HepG2 (cell line): Measurements from ENCODE around the gene DDX20. TPM values are rescaled to one million over a fixed set of nuclear protein-coding genes. Genes with fewer than 3 reads are reported as not detected.

Experiments
- ATAC-seq: fragments of 200-7000 bp; cut with Tn5 transposase; 3 replicates; pipeline ENCODE4 v1.9.1; 2020; ENCODE audit warnings: mild to moderate bottlenecking, moderate library complexity
- BruUV-seq: library from RNA; stranded (reverse); fragments of 400-500 nt; replicated peaks from 2 replicates; lab custom pipeline; 2021; lab: Mats Ljungman, UMichigan
- CTCF ChIA-PET: fragments of 300-600 bp; formaldehyde crosslinking; extraction: SDS; loops from one replicate; lab custom pipeline; 2021; ENCODE audit warnings: low total read pairs, inconsistent platforms, low intra/inter-chr PET ratio; lab: Yijun Ruan, JAX
- POLR2A ChIA-PET: fragments of 350-600 bp; sonication (Branson Sonifier 250); formaldehyde crosslinking; loops from one replicate; lab custom pipeline; 2020; ENCODE audit warnings: antibody characterized with exemption, inconsistent platforms; lab: Yijun Ruan, JAX
- DNase-seq: peaks from one replicate; pipeline ENCODE4 v3.0.0-alpha.2; 2015; ENCODE audit warnings: low spot score
- FAIRE-seq: peaks from 3 replicates; lab custom pipeline; 2011; peaks lifted over from hg19 to GRCh38; lab: Jason Lieb, UNC
- H2AFZ ChIP-seq: one replicate; pipeline ENCODE4 v1.6.1; 2011; ENCODE audit warnings: low read length, inconsistent platforms
- H3K27ac ChIP-seq: fragments of 300-600 bp; 3 replicates; pipeline ENCODE4 v1.8.0; 2011; ENCODE audit warnings: mixed run types, mild to moderate bottlenecking, mixed read lengths, low read length, inconsistent platforms; ENCODE audit not compliant: insufficient read depth; ENCODE audit errors: extremely low read length
- H3K27me3 ChIP-seq, 2 experiments: fragments of 200-600 bp in 1 of 2; 2 replicates in 1 of 2; 3 replicates in 1 of 2; pipeline versions ENCODE4 v1.6.0 to v1.8.0; 2011; ENCODE audit warnings: low read length in 2 of 2, mild to moderate bottlenecking in 2 of 2, moderate library complexity in 2 of 2, inconsistent platforms in 1 of 2; ENCODE audit not compliant: insufficient read depth in 2 of 2, control insufficient read depth in 1 of 2
- H3K36me3 ChIP-seq, 2 experiments: fragments of 200-600 bp in 1 of 2; replicated peaks in 1 of 2; 2 replicates in 1 of 2; 3 replicates in 1 of 2; pipeline versions ENCODE4 v1.5.1 to v1.8.0; 2011; ENCODE audit warnings: low read length in 2 of 2, inconsistent platforms in 1 of 2; ENCODE audit not compliant: insufficient read depth in 2 of 2, control insufficient read depth in 1 of 2
- H3K4me1 ChIP-seq: 2 replicates; pipeline ENCODE4 v1.5.1; 2012; ENCODE audit warnings: low read length, inconsistent platforms; ENCODE audit not compliant: insufficient read depth
- H3K4me2 ChIP-seq: 2 replicates; pipeline ENCODE4 v1.6.0; 2011; ENCODE audit warnings: low read depth, low read length, inconsistent platforms
- H3K4me3 ChIP-seq, 3 experiments: fragments of 200-600 bp in 1 of 3; sonication (generic), shearing (Covaris generic) in 1 of 3; replicated peaks in 1 of 3; 2 replicates each; pipeline ENCODE4 v1.5.1; 2011 to 2016; ENCODE audit warnings: low read length in 3 of 3, inconsistent platforms in 2 of 3, low read depth in 2 of 3, mild to moderate bottlenecking in 2 of 3, control low read depth in 1 of 3, mixed read lengths in 1 of 3; ENCODE audit not compliant: insufficient read depth in 1 of 3
- H3K79me2 ChIP-seq: one replicate; pipeline ENCODE4 v1.6.1; 2011; ENCODE audit warnings: low read length, inconsistent platforms; ENCODE audit not compliant: insufficient read depth
- H3K9ac ChIP-seq: 2 replicates; pipeline ENCODE4 v1.6.0; 2011; ENCODE audit warnings: mild to moderate bottlenecking, low read depth, low read length, inconsistent platforms; ENCODE audit not compliant: insufficient read depth
- H3K9me3 ChIP-seq: 2 replicates; pipeline ENCODE4 v1.5.1; 2012; ENCODE audit warnings: mild to moderate bottlenecking, low read length
- H4K20me1 ChIP-seq: 2 replicates; pipeline ENCODE4 v1.6.0; 2011; ENCODE audit warnings: inconsistent platforms, mild to moderate bottlenecking, low read length, moderate library complexity; ENCODE audit not compliant: insufficient read depth
- ELF3 ChIP-seq: IDR thresholded peaks from 2 replicates; pipeline ENCODE4 v1.6.1; 2016; ENCODE audit warnings: missing genetic modification reagents, missing compliant biosample characterization
- ETV5 ChIP-seq: IDR thresholded peaks from 2 replicates; pipeline ENCODE4 v1.6.1; 2018; ENCODE audit warnings: missing biosample characterization, missing genetic modification reagents, inconsistent platforms, borderline replicate concordance
- FOXA1 ChIP-seq, 2 experiments: fragments of 450-650 bp in 1 of 2; sonication (generic) in 1 of 2; formaldehyde crosslinking in 1 of 2; IDR thresholded peaks; 2 replicates each; pipeline versions ENCODE4 v1.4.0 to v1.6.1; 2016 to 2020; ENCODE audit warnings: missing genetic modification reagents in 1 of 2
- HNRNPLL ChIP-seq: fragments of 200-400 bp; formaldehyde crosslinking; IDR thresholded peaks from 2 replicates; pipeline ENCODE4 v1.6.1; 2017; ENCODE audit warnings: mild to moderate bottlenecking, low read depth, low read length; ENCODE audit not compliant: poor library complexity, severe bottlenecking
- IRX3 ChIP-seq: sonication (generic); formaldehyde crosslinking; IDR thresholded peaks from 2 replicates; pipeline ENCODE4 v1.8.1; 2023; ENCODE audit warnings: mild to moderate bottlenecking, low read depth, missing genetic modification reagents, borderline replicate concordance
- LCORL ChIP-seq, 2 experiments: fragments of 450-650 bp in 1 of 2; sonication (generic) in 1 of 2; formaldehyde crosslinking in 1 of 2; IDR thresholded peaks; 2 replicates each; pipeline versions ENCODE4 v1.5.0 to v1.6.1; 2017 to 2020; ENCODE audit warnings: antibody characterized with exemption in 1 of 2, missing genetic modification reagents in 1 of 2
- MLX ChIP-seq: IDR thresholded peaks from 2 replicates; pipeline ENCODE4 v1.6.1; 2016
- THAP9 ChIP-seq: sonication (generic); formaldehyde crosslinking; IDR thresholded peaks from 2 replicates; pipeline ENCODE4; 2020; ENCODE audit warnings: missing genetic modification reagents, mild to moderate bottlenecking, borderline replicate concordance
- ZBTB25 ChIP-seq: IDR thresholded peaks from 2 replicates; pipeline ENCODE4 v1.6.1; 2018; ENCODE audit warnings: missing genetic modification reagents
- ZNF430 ChIP-seq: sonication (generic); formaldehyde crosslinking; IDR thresholded peaks from 2 replicates; pipeline ENCODE4 v1.9.0; 2021; ENCODE audit warnings: mild to moderate bottlenecking, missing genetic modification reagents
- ZNF431 ChIP-seq: sonication (generic); formaldehyde crosslinking; IDR thresholded peaks from 2 replicates; pipeline ENCODE4 v1.9.0; 2022; ENCODE audit warnings: missing genetic modification reagents, low read depth, mild to moderate bottlenecking, borderline replicate concordance
- ZNF569 ChIP-seq: sonication (generic); formaldehyde crosslinking; IDR thresholded peaks from 2 replicates; pipeline ENCODE4 v1.5.0; 2020; ENCODE audit warnings: mild to moderate bottlenecking, missing genetic modification reagents, moderate library complexity, borderline replicate concordance
- ZNF674 ChIP-seq: sonication (generic); formaldehyde crosslinking; IDR thresholded peaks from 2 replicates; pipeline ENCODE4 v1.5.0; 2020; ENCODE audit warnings: low read depth, mild to moderate bottlenecking, missing genetic modification reagents
- ZNF780A ChIP-seq: sonication (generic); formaldehyde crosslinking; IDR thresholded peaks from 2 replicates; pipeline ENCODE4 v1.8.0; 2022; ENCODE audit warnings: mild to moderate bottlenecking, missing genetic modification reagents, moderate library complexity
- WGBS: methylation state at CpG from one replicate; pipeline ENCODE4 v1.1.6; 2017; ENCODE audit warnings: low lambda C conversion rate; 5-methylcytosine and 5-hydroxymethylcytosine counted together
- in situ Hi-C: cut with HindIII; loops from 2 replicates; pipeline ENCODE4 v1.10.0; 2017; ENCODE audit warnings: low pct_unique_long_range_greater_than_20kb; ENCODE audit not compliant: extremely low pct_ligation_motif_present
- intact Hi-C: fragments of 100-400 bp; cut with micrococcal nuclease; formaldehyde crosslinking; loops from one replicate; pipeline ENCODE4 v1.10.0; 2022; ENCODE audit not compliant: unreplicated experiment
- polyA plus RNA-seq, 8 experiments: library from polyadenylated mRNA; depleted of rRNA in 3 of 8; stranded (reverse) in 7 of 8; unstranded in 1 of 8; fragments of >200 nt; fragmentation: Illumina TruSeq in 4 of 8; extraction: Trizol in 4 of 8; gene quantifications; 2 replicates each; pipeline versions ENCODE4 v1.2.1 to v1.2.3, GENCODE V29; 2011 to 2016; ENCODE audit warnings: low read depth in 4 of 8, missing spikeins in 1 of 8, mixed read lengths in 1 of 8; ENCODE audit not compliant: insufficient read depth in 1 of 8
- total RNA-seq, 5 experiments: library from RNA; depleted of rRNA; stranded (reverse); fragments of >200 nt; fragmentation: Illumina TruSeq; extraction: Trizol; gene quantifications; 2 replicates each; pipeline ENCODE4 v1.2.3, GENCODE V29; 2016; ENCODE audit warnings: low read depth in 1 of 5

DDX20 gene
- total and polyA plus RNA-seq, 2 of the 13 experiments (the other 11 are each of a cell fraction or from before 2014, with no cell fraction given): 4.0 to 14.3 TPM

GRCh38 chr1:111743679-111744101 lies 12.0 kb upstream of the DDX20 start (continued):
- TF ChIP-seq ZNF780A (no peak), ETV5 (0 out of 2 replicates have a peak, but pooled peaks have one; percentile 10), THAP9 (no peak), ZNF431 (CRISPR knock-in tag) (no peak), HNRNPLL (no peak), ELF3 (CRISPR knock-in tag) (0 out of 2 replicates have a peak, but pooled peaks have one; percentile 24)

GRCh38 chr1:111745675-111746613 lies 9.8 kb upstream of the DDX20 start:
- 80% methylated on average over 7 of the region's 9 CpGs for WGBS
- Histone ChIP-seq H2AFZ (no peak overlapping the region), H3K4me2 (no peak overlapping the region), H3K4me1 (peaks cover 34% of the 10 kb centered on the region), H3K79me2 (no peaks in the 10 kb centered on the region), H3K27me3 (peaks cover 0 to 5% of the 10 kb centered on the region in 2 experiments; a peak in 1 of 5 replicates), H3K9ac (no peak overlapping the region), H4K20me1 (no peaks in the 10 kb centered on the region; the same call in 1 of the 2 replicates), H3K4me3 (no peak overlapping the region), H3K27ac (no peak overlapping the region), H3K36me3 (no peaks in the 10 kb centered on the region), H3K9me3 (no peaks in the 10 kb centered on the region)
- DNase-seq: no peak
- FAIRE-seq: no peak
- ATAC-seq: no peak
- in situ Hi-C loops: no loop called here
- peak; percentile 40; the same call in 1 of the 2 replicates for TF ChIP-seq LCORL (IDR thresholded peaks at IDR 0.05)
- no peak for TF ChIP-seq LCORL (CRISPR knock-in tag; IDR thresholded peaks at IDR 0.05)
- TF ChIP-seq ZNF569: no peak
- TF ChIP-seq ZNF430: no peak
- TF ChIP-seq FOXA1 (IDR thresholded peaks at IDR 0.05): no peak
- no peak for TF ChIP-seq FOXA1 (CRISPR knock-in tag; IDR thresholded peaks at IDR 0.05)
- TF ChIP-seq MLX (CRISPR knock-in tag): no peak
- no peak for TF ChIP-seq ZNF674 (CRISPR knock-in tag)
- no peak for TF ChIP-seq ZBTB25 (CRISPR knock-in tag)
- TF ChIP-seq IRX3 (CRISPR knock-in tag): no peak
- intact Hi-C loops: no loop called here
- no TSS peak for BruUV-seq
- CTCF ChIA-PET: interaction anchor here (2.0 to 3.2 kb wide), 3 partner anchors 31 to 264 kb away, joined by 7 to 65 read pairs (median 19); no protein-coding TSS in a partner anchor
- POLR2A ChIA-PET: no interaction called here
